IMR-90 (cell line): ENCODE data around the gene SLC5A10. TPM values are rescaled to one million over a fixed set of nuclear protein-coding genes. Genes with fewer than 3 reads are reported as not detected.

ENCODE experiments used
- ATAC-seq: fragments of 200-7000 bp; cut with Tn5 transposase; 2 replicates; pipeline ENCODE4 v1.9.1; 2020; ENCODE audit warnings: low read depth, mild to moderate bottlenecking, moderate library complexity
- BruUV-seq: library from RNA; stranded (reverse); fragments of 400-500 nt; replicated peaks from 2 replicates; lab custom pipeline; 2021; lab: Mats Ljungman, UMichigan
- CTCF ChIA-PET: fragments of 300-600 bp; formaldehyde crosslinking; extraction: SDS; loops from one replicate; lab custom pipeline; 2021; ENCODE audit warnings: antibody characterized with exemption; lab: Yijun Ruan, JAX
- POLR2A ChIA-PET: fragments of 300-600 bp; sonication (Branson Sonifier 250); formaldehyde crosslinking; loops from one replicate; lab custom pipeline; 2022; ENCODE audit warnings: antibody characterized with exemption; ENCODE audit not compliant: unreplicated experiment; lab: Charles Lee
- DNase-seq: peaks from one replicate; pipeline ENCODE4 v3.0.0; 2013
- H2AFZ ChIP-seq: replicated peaks from 2 replicates; pipeline ENCODE3; 2013; ENCODE audit warnings: low read length, mild to moderate bottlenecking; ENCODE audit not compliant: poor library complexity
- H2AK5ac ChIP-seq: 2 replicates; pipeline ENCODE4 v1.6.1; 2013; ENCODE audit warnings: low read depth, low read length, inconsistent platforms
- H2AK9ac ChIP-seq: replicated peaks from 2 replicates; pipeline ENCODE3; 2013; ENCODE audit warnings: mild to moderate bottlenecking, low read depth, low read length, moderate library complexity; ENCODE audit not compliant: poor library complexity
- H2BK120ac ChIP-seq: 2 replicates; pipeline ENCODE4 v1.6.1; 2013; ENCODE audit warnings: low read depth, low read length, inconsistent platforms
- H2BK15ac ChIP-seq: 3 replicates; pipeline ENCODE4 v1.6.1; 2013; ENCODE audit warnings: low read depth, low read length, inconsistent platforms
- H2BK20ac ChIP-seq: 2 replicates; pipeline ENCODE4 v1.6.1; 2013; ENCODE audit warnings: low read depth, mild to moderate bottlenecking, inconsistent platforms, low read length, moderate library complexity
- H2BK5ac ChIP-seq: 2 replicates; pipeline ENCODE4 v1.6.1; 2013; ENCODE audit warnings: mild to moderate bottlenecking, low read depth, low read length, inconsistent platforms; ENCODE audit not compliant: poor library complexity, severe bottlenecking
- H3K14ac ChIP-seq: replicated peaks from 2 replicates; pipeline ENCODE4 v1.6.1; 2013; ENCODE audit warnings: low read depth, low read length, inconsistent platforms
- H3K18ac ChIP-seq: 2 replicates; pipeline ENCODE4 v1.6.1; 2013; ENCODE audit warnings: low read depth, low read length, control low read depth
- H3K23ac ChIP-seq: 2 replicates; pipeline ENCODE4 v1.6.1; 2013; ENCODE audit warnings: low read depth, low read length, inconsistent platforms
- H3K27ac ChIP-seq: 2 replicates; pipeline ENCODE4 v1.5.1; 2013; ENCODE audit warnings: mild to moderate bottlenecking, control low read depth, low read length; ENCODE audit not compliant: insufficient read depth
- H3K27me3 ChIP-seq: 2 replicates; pipeline ENCODE4 v1.6.1; 2013; ENCODE audit warnings: low read length; ENCODE audit not compliant: control insufficient read depth, insufficient read depth
- H3K36me3 ChIP-seq: 2 replicates; pipeline ENCODE4 v1.6.1; 2013; ENCODE audit warnings: low read length, mixed read lengths; ENCODE audit not compliant: control insufficient read depth, insufficient read depth
- H3K4ac ChIP-seq: 2 replicates; pipeline ENCODE4 v1.6.1; 2013; ENCODE audit warnings: low read depth, low read length, inconsistent platforms
- H3K4me1 ChIP-seq: 2 replicates; pipeline ENCODE4 v1.6.1; 2013; ENCODE audit warnings: low read length, mixed read lengths; ENCODE audit not compliant: control insufficient read depth, insufficient read depth
- H3K4me2 ChIP-seq: 2 replicates; pipeline ENCODE4 v1.6.1; 2013; ENCODE audit warnings: low read depth, mild to moderate bottlenecking, control low read depth, low read length, moderate library complexity
- H3K4me3 ChIP-seq: 2 replicates; pipeline ENCODE4 v1.5.1; 2013; ENCODE audit warnings: low read depth, mild to moderate bottlenecking, control low read depth, low read length, moderate library complexity; ENCODE audit not compliant: insufficient read depth
- H3K56ac ChIP-seq: 2 replicates; pipeline ENCODE4 v1.6.1; 2013; ENCODE audit warnings: low read length, inconsistent platforms; ENCODE audit not compliant: insufficient read depth; ENCODE audit errors: extremely low read depth
- H3K79me1 ChIP-seq, 2 experiments: 2 replicates each; pipeline ENCODE4 v1.6.1; 2013; ENCODE audit warnings: low read length in 2 of 2, inconsistent platforms in 1 of 2, low read depth in 1 of 2
- H3K9ac ChIP-seq: 2 replicates; pipeline ENCODE4 v1.6.1; 2013; ENCODE audit warnings: low read depth, low read length, control low read depth
- H3K9me1 ChIP-seq: 2 replicates; pipeline ENCODE4 v1.6.1; 2013; ENCODE audit warnings: low read length, inconsistent platforms; ENCODE audit not compliant: insufficient read depth
- H3K9me3 ChIP-seq: 2 replicates; pipeline ENCODE4 v1.6.1; 2013; ENCODE audit warnings: low read length; ENCODE audit not compliant: control insufficient read depth, insufficient read depth
- H4K20me1 ChIP-seq: 2 replicates; pipeline ENCODE4 v1.6.1; 2013; ENCODE audit warnings: low read length, inconsistent platforms; ENCODE audit not compliant: insufficient read depth
- H4K5ac ChIP-seq: 2 replicates; pipeline ENCODE4 v1.6.1; 2013; ENCODE audit warnings: mild to moderate bottlenecking, low read depth, low read length, control low read depth
- H4K8ac ChIP-seq, 2 experiments: 2 replicates each; pipeline ENCODE4 v1.6.1; 2013; ENCODE audit warnings: low read depth in 2 of 2, low read length in 2 of 2, control low read depth in 1 of 2, inconsistent platforms in 1 of 2
- H4K91ac ChIP-seq: 2 replicates; pipeline ENCODE4 v1.6.1; 2013; ENCODE audit warnings: low read depth, low read length, inconsistent platforms; ENCODE audit not compliant: insufficient read depth
- MAFK ChIP-seq: IDR thresholded peaks from 2 replicates; pipeline ENCODE4 v1.6.1; 2012; ENCODE audit warnings: low read depth, low read length, improper control_type of control experiment
- RAD21 ChIP-seq: IDR thresholded peaks from 2 replicates; pipeline ENCODE4 v1.6.1; 2012; ENCODE audit warnings: low read length, improper control_type of control experiment
- USF2 ChIP-seq: fragments of 150-350 bp; IDR thresholded peaks from 2 replicates; pipeline ENCODE4 v1.6.1; 2017; ENCODE audit warnings: mild to moderate bottlenecking, antibody characterized with exemption, low read length, low read depth
- WGBS, 2 experiments: methylation state at CpG; one replicate each; pipeline versions ENCODE4 v1.1.5 to v1.1.7; 2013; ENCODE audit warnings: missing lambda C conversion rate in 2 of 2; ENCODE audit not compliant: insufficient read length in 1 of 2; ENCODE audit errors: extremely low coverage in 2 of 2; 5-methylcytosine and 5-hydroxymethylcytosine counted together
- dilution Hi-C: fragments of 300-500 bp; cut with HindIII; formaldehyde crosslinking; loops from one replicate; pipeline ENCODE4 v1.14.3; 2018; ENCODE audit warnings: low sequenced_read_pairs; ENCODE audit not compliant: unreplicated experiment
- in situ Hi-C: fragments of 300-500 bp; cut with MboI; formaldehyde crosslinking; loops from 3 replicates; pipeline ENCODE4 v1.14.3; 2019; ENCODE audit warnings: low sequenced_read_pairs, inconsistent platforms, mixed read lengths
- intact Hi-C: fragments of 100-400 bp; cut with micrococcal nuclease; formaldehyde crosslinking; loops from 2 replicates; pipeline ENCODE4 v1.10.0; 2022
- polyA plus RNA-seq, 3 experiments: library from polyadenylated mRNA; depleted of rRNA; stranded (reverse); fragments of >200 nt; gene quantifications; 2 replicates each; pipeline ENCODE4 v1.2.3, GENCODE V29; 2012; ENCODE audit warnings: low replicate concordance in 1 of 3
- total RNA-seq: library from RNA; depleted of rRNA; stranded (reverse); fragments of >200 nt; gene quantifications from 2 replicates; pipeline ENCODE4 v1.2.3, GENCODE V29; 2012

SLC5A10 gene
- total and polyA plus RNA-seq, 2 of the 4 experiments (the other 2 are of a cell fraction), result not detected

DNA sequence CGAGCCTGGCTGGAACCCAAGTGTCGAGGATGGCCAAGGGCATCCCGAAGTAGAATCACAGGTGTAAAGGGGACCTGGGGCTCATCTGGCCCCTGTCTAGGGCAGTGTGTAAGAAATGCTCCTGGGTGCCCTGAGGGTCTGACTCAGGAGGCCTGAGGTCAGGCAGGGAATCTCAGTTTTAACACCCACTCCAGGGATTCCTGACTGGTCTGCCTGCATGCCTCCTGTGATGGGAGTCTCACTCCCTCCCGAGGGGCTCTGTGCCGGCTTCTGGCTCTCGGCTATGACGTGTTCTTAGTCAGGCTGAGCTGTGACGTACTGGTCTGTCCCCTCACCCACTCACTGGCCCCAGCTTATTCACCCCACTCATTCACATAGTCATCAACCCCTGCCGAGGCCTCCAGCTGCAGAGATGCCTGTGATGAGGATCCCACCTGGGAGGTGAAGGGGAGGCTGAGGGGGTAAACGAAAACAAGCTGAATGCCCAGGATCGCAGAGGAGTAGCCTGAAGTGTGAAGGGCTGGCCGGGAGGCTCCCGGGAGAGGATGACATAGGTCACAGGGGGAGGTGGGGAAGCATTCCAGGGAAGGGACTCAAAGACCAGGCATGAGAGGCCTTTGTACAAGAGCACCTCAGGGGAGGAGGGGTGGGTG lies 28.8 kb downstream of the SLC5A10 start (continued):
- TF ChIP-seq USF2, result no peak

DNA sequence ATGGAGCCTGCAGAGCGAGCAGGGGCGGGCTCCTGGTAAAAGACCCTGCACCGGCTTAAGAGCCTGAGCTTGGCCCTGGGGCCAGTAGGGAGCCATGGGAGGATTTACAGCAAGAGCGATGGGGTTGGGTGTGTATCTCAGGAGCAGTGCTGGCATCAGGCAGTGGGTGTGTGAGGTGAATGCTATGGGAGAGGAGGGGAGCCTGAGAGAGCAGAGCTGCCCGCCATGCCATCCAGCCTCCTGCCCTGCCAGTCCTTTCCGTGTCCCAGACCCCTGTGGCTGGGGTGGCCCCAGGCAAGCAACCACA lies 29.3 kb downstream of the SLC5A10 start:
- peak overlapping the region; percentile 84 for H2AK9ac ChIP-seq
- H3K79me1 ChIP-seq, result peaks cover 12 to 53% of the 10 kb centered on the region in 2 experiments
- ATAC-seq, result no peak
- peak overlapping the region; percentile 79 for H2AK5ac ChIP-seq
- peak overlapping the region; percentile 81 for H3K4ac ChIP-seq
- ChIA-PET POLR2A (no interaction called here), CTCF (no interaction called here)
- H2BK120ac ChIP-seq, result peak overlapping the region; percentile 68
- BruUV-seq, result no TSS peak
- no peak overlapping the region for H3K4me2 ChIP-seq
- intact Hi-C loops, result no loop called here
- H3K14ac ChIP-seq, result peak overlapping the region; percentile 83
- TF ChIP-seq MAFK (no peak), RAD21 (no peak)
- H3K27ac ChIP-seq, result no peak overlapping the region; the same call in 1 of the 2 replicates
- H2BK5ac ChIP-seq, result peak overlapping the region; percentile 67
- H3K27me3 ChIP-seq, result no peaks in the 10 kb centered on the region
- peak overlapping the region; percentile 15 to 87; a peak in 3 of 4 replicates for H4K8ac ChIP-seq
- H2AFZ ChIP-seq, result peak overlapping the region; percentile 88
- H3K4me3 ChIP-seq, result no peak overlapping the region
- H3K18ac ChIP-seq, result peak overlapping the region; percentile 24; the same call in 1 of the 2 replicates
- dilution Hi-C loops, result no loop called here
- no peak overlapping the region for H3K9ac ChIP-seq
- no peak for DNase-seq
- in situ Hi-C loops, result no loop called here
- H4K5ac ChIP-seq, result peak overlapping the region; percentile 76
- no peak overlapping the region; the same call in 2 of the 3 replicates for H2BK15ac ChIP-seq
- H3K23ac ChIP-seq, result peak overlapping the region; percentile 75
- 100% methylated on average over 3 of the region's 6 CpGs; no CpG with 5 or more reads in 1 of the 2 experiments for WGBS, 2 experiments
- no peak overlapping the region for H2BK20ac ChIP-seq
- H3K9me3 ChIP-seq, result no peaks in the 10 kb centered on the region
- peaks cover 40% of the 10 kb centered on the region for H3K36me3 ChIP-seq
- H4K20me1 ChIP-seq, result no peaks in the 10 kb centered on the region
- no peak overlapping the region for H3K56ac ChIP-seq
- H4K91ac ChIP-seq, result peak overlapping the region; percentile 44
- H3K4me1 ChIP-seq, result peaks cover 19% of the 10 kb centered on the region
- H3K9me1 ChIP-seq, result peaks cover 13% of the 10 kb centered on the region
